Measurements from ENCODE around the gene SF3B4. TPM values are rescaled to one million over a fixed set of nuclear protein-coding genes. Genes with fewer than 3 reads are reported as not detected.

SF3B4 gene
- total and polyA plus RNA-seq, 2 of the 13 experiments (the other 11 are each of a cell fraction or from before 2014, with no cell fraction given) = 13.8 to 14.8 TPM

DNA sequence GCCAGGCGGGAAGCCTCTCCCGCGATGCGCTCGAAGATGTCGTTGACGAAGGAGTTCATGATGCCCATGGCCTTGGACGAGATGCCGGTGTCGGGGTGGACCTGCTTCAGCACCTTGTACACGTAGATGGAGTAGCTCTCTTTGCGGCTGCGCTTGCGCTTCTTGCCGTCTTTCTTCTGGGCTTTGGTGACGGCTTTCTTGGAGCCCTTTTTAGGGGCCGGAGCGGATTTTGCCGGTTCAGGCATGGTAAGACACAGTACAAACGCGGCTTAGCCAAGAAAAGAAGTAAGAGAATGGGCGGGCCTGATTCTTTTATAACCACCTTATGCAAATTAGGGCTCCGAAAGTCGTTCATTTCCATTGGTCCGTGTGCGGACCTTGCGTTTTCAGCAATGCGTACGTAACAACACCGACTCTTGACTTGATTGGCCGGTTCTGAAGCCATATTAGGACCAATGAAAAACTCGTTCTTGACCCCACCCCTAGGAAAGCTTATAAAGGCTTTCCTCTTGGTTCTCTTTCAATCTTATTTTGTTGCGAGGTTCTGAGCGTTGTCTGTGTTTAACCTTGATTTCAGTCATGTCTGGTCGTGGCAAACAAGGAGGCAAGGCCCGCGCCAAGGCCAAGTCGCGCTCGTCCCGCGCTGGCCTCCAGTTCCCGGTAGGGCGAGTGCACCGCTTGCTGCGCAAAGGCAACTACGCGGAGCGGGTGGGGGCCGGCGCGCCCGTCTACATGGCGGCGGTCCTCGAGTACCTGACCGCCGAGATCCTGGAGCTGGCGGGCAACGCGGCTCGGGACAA, 41.0 kb downstream of the SF3B4 start (continued):
- TF ChIP-seq ARNTL (CRISPR knock-in tag; IDR thresholded peaks at IDR 0.05) = peak; percentile 18; the same call in 1 of the 2 replicates
- no peak for TF ChIP-seq SNAI1 (CRISPR knock-in tag; IDR thresholded peaks at IDR 0.05; ENCODE audit: borderline replicate concordance)
- peak; percentile 76 for TF ChIP-seq GFI1 (CRISPR knock-in tag; IDR thresholded peaks at IDR 0.05; ENCODE audit: borderline replicate concordance)
- TF ChIP-seq ZNF605 (CRISPR knock-in tag; IDR thresholded peaks at IDR 0.05) = peak; percentile 33; the same call in 1 of the 2 replicates
- TF ChIP-seq ISL2 (CRISPR knock-in tag; IDR thresholded peaks at IDR 0.05) = peak; percentile 41; the same call in 1 of the 2 replicates
- no peak for TF ChIP-seq NPAS2 (CRISPR knock-in tag; IDR thresholded peaks at IDR 0.05; ENCODE audit: borderline replicate concordance)
- TF ChIP-seq, protein P1, sequence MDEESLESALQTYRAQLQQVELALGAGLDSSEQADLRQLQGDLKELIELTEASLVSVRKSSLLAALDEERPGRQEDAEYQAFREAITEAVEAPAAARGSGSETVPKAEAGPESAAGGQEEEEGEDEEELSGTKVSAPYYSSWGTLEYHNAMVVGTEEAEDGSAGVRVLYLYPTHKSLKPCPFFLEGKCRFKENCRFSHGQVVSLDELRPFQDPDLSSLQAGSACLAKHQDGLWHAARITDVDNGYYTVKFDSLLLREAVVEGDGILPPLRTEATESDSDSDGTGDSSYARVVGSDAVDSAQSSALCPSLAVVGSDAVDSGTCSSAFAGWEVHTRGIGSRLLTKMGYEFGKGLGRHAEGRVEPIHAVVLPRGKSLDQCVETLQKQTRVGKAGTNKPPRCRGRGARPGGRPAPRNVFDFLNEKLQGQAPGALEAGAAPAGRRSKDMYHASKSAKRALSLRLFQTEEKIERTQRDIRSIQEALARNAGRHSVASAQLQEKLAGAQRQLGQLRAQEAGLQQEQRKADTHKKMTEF (CRISPR knock-in tag; IDR thresholded peaks at IDR 0.05) = no peak
- TF ChIP-seq, protein P2, sequence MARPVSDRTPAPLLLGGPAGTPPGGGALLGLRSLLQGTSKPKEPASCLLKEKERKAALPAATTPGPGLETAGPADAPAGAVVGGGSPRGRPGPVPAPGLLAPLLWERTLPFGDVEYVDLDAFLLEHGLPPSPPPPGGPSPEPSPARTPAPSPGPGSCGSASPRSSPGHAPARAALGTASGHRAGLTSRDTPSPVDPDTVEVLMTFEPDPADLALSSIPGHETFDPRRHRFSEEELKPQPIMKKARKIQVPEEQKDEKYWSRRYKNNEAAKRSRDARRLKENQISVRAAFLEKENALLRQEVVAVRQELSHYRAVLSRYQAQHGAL (CRISPR knock-in tag; IDR thresholded peaks at IDR 0.05; ENCODE audit: not compliant biosample characterization) = no peak
- TF ChIP-seq LCORL (IDR thresholded peaks at IDR 0.05) = no peak
- TF ChIP-seq LCORL (CRISPR knock-in tag; IDR thresholded peaks at IDR 0.05) = no peak
- peak; percentile 48 for TF ChIP-seq TBL1XR1 (IDR thresholded peaks at IDR 0.05; ENCODE audit: borderline replicate concordance, low read length, partially characterized antibody)
- TF ChIP-seq U2AF2 (IDR thresholded peaks at IDR 0.05; ENCODE audit: low read depth, low read length) = no peak
- TF ChIP-seq ZUFSP (CRISPR knock-in tag; IDR thresholded peaks at IDR 0.05; ENCODE audit: borderline replicate concordance) = no peak
- no peak for TF ChIP-seq RARG (CRISPR knock-in tag; IDR thresholded peaks at IDR 0.05; ENCODE audit: low read depth)
- TF ChIP-seq JUNB (CRISPR knock-in tag; IDR thresholded peaks at IDR 0.05; ENCODE audit: borderline replicate concordance) = 0 out of 2 replicates have a peak, but pooled peaks have one; percentile 9
- TF ChIP-seq ZNF407 (CRISPR knock-in tag; IDR thresholded peaks at IDR 0.05; ENCODE audit: not compliant biosample characterization) = no peak
- TF ChIP-seq ZNF24 (IDR thresholded peaks at IDR 0.05) = no peak

All from HepG2 (cell line).